HG03135 (cell line): Measurements from ENCODE around the gene SLC25A17.
"Not testable (repeated sequence)": the region's sequence is repeated elsewhere in the genome, so short reads cannot be mapped to it uniquely, and the experiment has no call there.

Source experiments
- ATAC-seq: cut with Tn5 transposase; IDR thresholded peaks from one replicate; pipeline ENCODE4 v1.9.1; 2021; ENCODE audit warnings: mild to moderate bottlenecking, moderate library complexity; ENCODE audit not compliant: unreplicated experiment

The SLC25A17 gene

GRCh38 chr22:40721266-40721665, 97.9 kb downstream of the SLC25A17 start:
- ATAC-seq = no peak

- ATAC-seq = no peak
Observed at GRCh38 chr22:40720538-40721256, 98.4 kb downstream of the SLC25A17 start.

- not testable (repeated sequence) for ATAC-seq
Observed at GRCh38 chr22:40720156-40720537, 99.0 kb downstream of the SLC25A17 start.
